Right ventricle myocardium superior (tissue), 1 donor: ENCODE measurements around the gene SLC25A47. TPM values are rescaled to one million over a fixed set of nuclear protein-coding genes. Genes with fewer than 3 reads are reported as not detected.
"Not testable (repeated sequence)": the region's sequence is repeated elsewhere in the genome, so short reads cannot be mapped to it uniquely, and the experiment has no call there.

Experiments
- ATAC-seq: fragments of 200-7000 bp; cut with Tn5 transposase; one replicate; pipeline ENCODE4 v1.9.1; 2020; ENCODE audit warnings: mild to moderate bottlenecking; ENCODE audit not compliant: poor library complexity
- DNase-seq: peaks from one replicate; pipeline ENCODE4 v3.0.0-alpha.2; 2020
- intact Hi-C: fragments of 100-400 bp; cut with DNase I; formaldehyde crosslinking; loops from one replicate; pipeline ENCODE4 v1.11.2; 2022
- total RNA-seq: library from RNA; stranded (reverse); fragmentation: NEBNext Ultra II Directional; extraction: Animal tissue kit (Norgen Biotek cat#: 25700); gene quantifications from one replicate; pipeline ENCODE4 v1.2.1, GENCODE V29; 2021
- donor health status: DM: no; HTN: yes; CAD: no; lungs with severe emphysema.

Gene SLC25A47
- total RNA-seq, 1 donor from 2014 or later, result not detected

DNA sequence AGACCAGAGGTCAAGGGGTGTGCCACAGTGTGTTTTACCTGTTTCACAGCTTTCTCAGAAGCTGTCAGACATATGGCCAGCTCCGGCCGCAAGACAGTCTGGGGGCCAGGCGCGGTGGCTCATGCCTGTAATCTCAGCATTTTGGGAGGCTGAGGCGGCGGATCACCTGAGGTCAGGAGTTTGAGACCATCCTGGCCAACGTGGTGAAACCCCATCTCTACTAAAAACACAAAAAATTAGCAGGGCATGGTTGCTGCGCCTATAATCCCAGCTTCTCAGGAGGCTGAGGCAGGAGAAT is 35.2 kb upstream of the SLC25A47 start:
- not testable (repeated sequence) for ATAC-seq, DNase-seq
- intact Hi-C loops, result loop anchor here (10.0 kb wide), 1 partner anchor 87 kb away; the partner anchor contains the start of gene WDR25

DNA sequence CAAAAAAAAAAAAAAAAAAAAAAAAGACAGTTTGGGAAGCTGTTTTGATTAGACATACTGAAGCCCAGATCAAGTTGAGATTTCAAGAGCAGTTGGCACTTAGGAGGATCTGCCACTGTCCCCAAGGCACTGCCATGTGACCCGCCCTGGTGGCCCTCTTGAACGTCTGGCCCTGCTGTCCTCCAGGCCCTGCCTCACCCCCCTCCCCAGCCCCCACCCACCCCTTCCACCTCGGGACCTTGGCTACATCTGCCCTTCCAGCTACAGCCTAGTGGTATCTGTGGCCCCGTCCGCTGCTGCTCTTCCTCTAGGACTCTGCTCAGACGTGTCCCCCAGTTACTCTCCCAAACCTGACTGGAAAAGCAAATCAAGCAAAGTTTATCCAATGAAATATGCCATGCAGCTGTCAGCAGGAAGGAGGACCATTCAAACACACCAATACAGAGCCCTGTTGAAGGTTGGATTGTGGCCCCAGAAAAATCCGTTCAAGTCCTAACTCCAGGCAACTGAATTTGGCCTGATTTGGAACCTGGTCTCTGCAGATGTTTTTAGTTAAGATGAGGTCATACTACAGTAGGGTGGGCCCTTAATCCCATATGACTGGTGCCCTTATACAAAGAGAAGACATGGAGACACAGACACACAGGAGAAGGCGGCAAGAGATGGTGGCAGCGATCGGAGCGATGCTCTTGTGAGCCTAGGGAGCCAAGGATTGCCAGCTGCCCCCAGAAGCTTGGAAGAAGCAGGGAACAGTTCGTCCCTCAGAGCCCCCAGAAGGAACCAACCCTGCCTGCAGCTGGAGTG is 34.6 kb upstream of the SLC25A47 start:
- intact Hi-C loops, result loop anchor here (10.0 kb wide), 1 partner anchor 86 kb away; the partner anchor contains the start of gene WDR25
- ATAC-seq (no peak), DNase-seq (peak; percentile 32)

DNA sequence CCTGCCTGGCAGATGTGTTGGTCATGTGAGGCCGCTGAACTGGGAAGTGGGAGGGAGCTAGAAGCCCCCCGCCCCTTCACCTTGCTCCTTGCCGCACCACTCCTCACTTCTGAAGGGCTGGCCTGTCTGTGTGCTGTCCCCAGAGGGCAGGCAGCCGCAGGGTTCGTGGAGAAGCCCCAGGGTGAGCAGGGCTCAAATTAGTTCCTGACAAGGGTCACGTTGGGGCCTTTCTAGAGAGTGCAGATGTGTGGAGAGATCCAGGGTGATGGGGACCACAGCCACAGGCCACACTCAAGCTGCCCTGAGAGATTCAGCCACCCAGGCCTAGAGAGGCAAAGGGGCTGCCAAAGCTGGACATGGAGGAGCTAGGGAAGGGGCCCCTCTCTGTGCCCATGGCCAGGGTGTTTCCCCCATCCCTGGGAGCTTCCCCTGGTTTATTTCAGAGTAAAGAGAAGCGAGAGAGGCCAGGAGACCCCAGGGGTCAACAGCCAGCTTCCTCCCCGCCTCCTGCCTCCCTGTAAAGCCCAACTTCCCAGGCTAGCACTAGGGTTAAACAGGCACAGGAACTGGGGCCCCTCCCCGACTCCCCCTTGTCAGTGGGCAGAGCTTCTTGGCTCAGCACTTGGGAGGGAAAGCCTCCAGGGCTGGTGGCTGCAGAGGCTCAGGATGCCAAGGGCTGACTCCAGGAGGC is 33.1 kb upstream of the SLC25A47 start:
- DNase-seq, result peak; percentile 24
- intact Hi-C loops, result loop anchor here (10.0 kb wide), 1 partner anchor 85 kb away; the partner anchor contains the start of gene WDR25

DNA sequence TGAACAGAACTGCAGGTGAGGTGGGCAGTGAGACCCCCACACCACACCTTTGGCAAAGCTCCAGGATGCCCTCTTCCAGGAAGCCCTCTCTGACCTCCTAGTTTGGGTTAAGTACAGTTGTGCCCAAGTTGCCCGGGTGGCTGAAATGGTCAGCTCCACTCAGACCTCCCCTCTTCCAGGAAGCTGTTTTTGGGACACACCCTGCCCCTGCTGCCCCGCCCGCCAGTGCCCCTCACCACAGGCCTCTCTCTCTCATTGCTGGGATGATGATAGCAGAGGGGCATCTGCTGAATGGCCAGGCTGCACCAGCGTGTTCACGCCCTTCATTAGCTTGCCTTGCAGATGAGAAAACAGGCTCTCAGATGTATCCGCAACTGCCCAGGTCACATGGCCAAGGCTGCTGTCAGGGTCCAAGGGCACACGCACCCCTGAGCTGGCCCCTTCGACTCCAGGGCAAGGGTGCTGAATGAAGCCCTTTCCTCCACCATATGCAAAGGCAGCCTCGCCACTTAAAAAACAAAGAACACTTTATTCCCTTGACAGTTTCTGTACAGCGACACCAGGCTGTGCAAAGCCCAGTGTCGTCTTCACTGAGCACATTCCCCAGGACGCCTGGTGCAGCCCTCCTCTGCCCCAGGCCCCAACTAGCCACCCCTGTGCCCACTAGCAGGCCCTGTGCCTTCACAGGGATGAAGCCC is 32.4 kb upstream of the SLC25A47 start:
- ATAC-seq (no peak), DNase-seq (peak; percentile 18)
- intact Hi-C loops, result no loop called here

More for the DNA sequence above, 33.1 kb upstream of the SLC25A47 start:
- no peak for ATAC-seq

DNA sequence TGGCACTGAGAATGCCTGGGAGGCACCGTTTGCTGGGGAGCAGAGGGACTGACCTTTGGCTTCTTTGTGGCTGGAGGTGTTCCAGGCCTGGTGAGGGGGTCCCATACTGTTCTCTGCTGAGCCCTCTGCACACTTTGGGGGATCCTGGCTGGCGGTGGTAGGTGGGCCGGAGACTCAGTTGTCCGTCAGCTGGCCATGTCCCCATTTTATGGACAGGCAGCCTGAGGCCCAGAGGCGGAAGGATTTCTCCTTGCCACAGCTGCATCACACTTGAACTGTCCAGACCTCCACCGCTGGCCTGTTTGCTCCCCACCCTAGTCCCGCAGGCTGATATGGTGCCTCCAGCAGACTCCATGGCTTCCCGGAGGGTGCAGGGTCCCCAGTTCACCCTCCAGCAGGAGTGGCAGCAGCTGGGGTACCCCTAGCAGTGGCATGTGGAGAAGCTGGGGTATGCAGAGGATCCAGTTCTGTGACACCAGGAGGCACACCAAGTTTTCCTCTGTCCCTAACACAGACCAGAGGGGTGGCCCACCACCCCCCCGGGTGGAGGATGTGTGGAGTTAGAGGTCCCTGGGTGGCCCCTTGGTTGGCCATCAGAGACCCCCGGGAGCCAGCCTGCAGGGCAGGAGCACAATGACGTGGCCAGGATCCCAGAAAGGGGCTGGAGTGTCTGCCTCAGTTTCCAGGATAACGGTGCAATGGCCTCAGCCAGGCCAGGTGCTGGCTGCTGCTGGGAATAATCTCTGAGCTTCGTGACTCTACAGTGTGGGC is 31.6 kb upstream of the SLC25A47 start:
- ATAC-seq (no peak), DNase-seq (peak; percentile 40)
- intact Hi-C loops, result no loop called here

DNA sequence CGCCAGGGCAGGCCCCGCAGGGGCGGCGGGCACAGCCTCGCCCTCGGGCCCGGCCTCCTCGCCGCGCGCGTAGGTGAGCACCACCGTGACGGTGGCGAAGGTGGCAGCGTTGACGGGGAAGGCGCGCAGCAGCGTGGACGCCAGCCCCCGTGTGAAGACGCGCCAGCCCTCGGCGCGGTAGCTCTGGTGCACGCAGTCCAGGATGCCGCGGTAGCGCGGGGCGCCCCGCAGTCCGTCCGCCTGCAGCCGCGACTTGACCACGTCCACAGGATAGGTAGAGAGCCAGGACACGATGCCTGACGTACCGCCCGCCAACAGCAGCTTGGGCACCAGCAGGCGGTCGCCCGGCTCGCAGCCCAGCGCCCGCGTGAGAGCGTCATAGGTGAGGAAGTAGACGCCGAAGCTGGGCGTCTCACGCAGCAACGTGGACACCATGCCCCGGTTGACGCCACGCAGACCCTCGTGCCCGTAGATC is 30.8 kb upstream of the SLC25A47 start:
- DNase-seq, result peak; percentile 39
- intact Hi-C loops, result no loop called here
- no peak for ATAC-seq

DNA sequence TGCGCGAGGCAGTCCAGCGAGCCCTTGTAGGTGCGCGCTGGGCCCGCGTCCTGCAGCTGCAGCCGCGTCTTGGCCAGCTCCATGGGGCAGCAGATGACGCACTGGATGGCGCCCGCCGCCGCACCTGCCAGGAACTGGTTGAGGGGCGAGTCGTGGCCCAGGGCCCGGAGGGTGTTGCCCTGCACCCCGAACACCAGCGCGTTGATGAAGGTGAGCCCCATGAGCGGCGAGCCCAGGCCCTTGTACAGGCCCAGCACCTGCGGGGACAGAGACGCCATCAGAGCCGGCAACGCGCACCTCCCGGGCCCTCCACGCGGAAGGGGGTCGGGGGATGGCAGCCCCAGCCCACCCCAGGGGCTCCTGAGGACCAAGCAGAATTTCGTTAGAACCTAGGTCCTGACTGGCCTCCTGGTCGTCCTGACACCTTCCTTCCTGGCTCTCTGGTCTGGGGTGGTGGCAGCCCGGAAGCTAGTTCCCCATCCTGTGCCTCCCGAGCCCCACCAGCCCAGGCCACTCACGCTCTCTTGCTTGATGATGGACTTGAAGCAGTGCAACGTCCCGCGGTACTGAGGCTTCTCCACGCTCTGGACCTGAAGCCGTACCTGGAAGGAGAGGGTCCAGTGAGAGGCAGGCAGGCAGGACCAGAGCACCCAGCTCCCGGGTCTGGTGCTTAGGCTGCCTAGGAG is 30.2 kb upstream of the SLC25A47 start:
- DNase-seq, result peak; percentile 34
- intact Hi-C loops, result no loop called here
- ATAC-seq, result no peak

DNA sequence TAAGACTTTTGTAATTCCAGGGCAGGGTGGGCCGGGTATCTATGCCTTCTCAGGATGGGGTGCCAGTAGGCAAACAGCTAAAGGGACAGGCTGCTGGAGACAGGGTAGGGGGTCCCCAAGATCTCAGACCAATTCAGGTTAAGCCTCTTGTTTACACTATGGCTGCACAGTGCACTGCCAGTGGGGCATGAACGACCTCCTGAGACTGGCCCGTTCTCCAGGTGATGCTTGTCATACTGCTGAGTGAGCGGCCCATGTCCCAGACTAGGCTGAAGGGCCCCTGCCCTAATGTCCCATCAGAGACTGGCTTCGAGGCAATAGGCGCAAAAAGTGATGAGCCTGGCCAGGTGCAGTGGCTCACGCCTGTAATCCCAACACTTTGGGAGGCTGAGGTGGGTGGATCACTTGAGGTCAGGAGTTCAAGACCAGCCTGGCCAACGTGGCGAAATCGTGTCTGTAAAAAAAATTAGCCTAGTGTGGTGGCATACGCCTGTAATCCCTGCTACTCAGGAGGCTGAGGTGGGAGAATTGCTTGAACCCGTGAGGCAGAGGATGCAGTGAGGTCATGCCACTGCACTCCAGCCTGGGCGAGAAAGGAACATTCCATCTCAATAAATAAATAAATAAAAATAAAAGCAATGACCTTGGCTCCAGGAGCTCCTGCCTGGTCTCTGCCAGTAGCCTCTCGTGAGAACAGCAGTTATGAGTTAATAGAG is 29.5 kb upstream of the SLC25A47 start:
- intact Hi-C loops, result no loop called here
- ATAC-seq (no peak), DNase-seq (peak; percentile 32)

DNA sequence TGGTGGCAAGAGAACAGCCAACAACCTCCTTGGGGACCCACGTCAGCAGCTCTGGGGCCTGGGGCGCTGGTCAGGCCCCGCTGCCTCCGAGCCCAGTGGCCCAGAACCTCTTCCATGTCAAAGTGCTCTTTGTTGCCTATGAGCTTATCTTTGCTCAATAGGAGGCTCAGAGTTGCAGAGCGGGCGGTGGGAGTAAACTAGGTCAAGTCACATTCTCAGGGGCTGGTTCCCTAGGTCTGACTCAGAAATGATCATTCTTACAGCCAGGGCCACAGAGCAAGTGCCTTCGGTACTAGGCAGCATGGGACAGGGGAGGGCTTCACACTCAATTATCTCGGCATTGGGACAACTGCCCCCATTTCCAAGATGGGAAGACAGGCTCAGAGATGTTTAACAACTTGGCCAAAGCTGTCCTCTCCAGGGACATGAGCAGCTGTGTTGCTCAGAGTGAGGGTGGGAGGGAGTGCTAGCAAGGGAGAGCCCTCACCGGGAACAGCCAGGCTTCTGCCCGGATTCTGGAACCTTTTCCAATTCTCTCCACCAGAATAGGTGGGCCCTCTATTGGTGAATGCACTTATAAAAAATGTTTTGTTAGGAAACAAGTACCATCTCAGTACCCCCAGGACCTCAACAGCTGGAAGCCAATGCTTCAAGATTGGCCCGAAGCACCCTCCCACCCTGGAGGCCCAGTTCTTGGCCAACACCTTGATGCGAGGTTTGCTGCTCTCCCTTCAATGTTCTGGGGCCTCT is 28.8 kb upstream of the SLC25A47 start:
- intact Hi-C loops, result no loop called here
- ATAC-seq, result peak; percentile 49
- DNase-seq, result peak; percentile 81

DNA sequence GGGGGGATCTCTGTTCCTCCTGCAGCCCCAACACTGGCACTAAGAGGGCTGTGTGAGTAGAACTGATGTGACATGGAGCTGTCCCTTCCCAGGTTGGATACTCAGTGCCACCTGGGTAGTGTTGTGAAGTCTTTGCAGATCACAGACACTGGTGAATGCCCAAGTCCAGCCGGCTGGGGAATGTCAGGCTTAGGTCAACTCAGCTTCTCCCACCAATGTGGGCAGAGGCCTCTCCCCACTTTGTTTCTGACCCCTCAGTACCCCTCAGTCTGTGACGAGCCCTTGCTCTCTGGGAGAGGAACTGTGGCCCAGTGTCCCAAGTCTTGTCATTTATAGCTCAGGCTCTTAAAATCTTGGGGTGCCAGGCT is 28.2 kb upstream of the SLC25A47 start:
- intact Hi-C loops, result no loop called here
- ATAC-seq, result no peak
- peak; percentile 22 for DNase-seq

DNA sequence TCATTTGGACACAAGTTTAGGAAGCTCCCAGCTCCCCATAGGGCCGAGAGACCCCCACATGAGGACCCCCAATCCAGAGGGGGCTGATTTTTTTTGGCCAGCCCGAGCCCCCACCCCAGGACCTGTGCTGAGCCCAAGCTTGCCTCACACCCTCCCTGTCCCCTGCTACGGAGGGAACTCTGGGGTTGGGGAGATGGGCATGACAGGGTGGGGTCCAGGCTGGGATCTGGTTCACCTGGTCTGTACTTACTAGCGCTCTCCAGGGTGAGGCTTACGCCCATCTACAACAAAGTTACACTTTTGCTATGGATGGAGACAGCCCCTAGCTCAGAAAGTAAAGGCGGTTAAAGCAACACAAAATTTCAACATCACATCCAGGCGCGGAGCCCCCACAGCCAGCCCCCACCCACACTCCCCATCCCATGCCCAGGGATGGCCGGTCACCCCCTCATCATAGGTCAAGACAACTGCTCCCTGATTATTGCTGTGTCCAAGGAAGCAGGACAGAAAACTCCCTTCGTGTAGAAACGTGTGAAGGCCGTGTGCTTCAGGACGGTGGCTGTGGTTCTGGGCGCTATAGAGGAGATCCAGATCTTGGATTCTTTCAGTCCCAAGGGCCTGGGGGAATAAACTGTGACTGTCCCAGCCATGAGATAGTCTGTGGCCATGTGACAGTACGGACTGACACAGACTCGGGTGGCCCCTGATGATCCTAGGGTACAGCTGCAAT is 27.6 kb upstream of the SLC25A47 start:
- intact Hi-C loops, result no loop called here
- DNase-seq (no peak), ATAC-seq (no peak)

DNA sequence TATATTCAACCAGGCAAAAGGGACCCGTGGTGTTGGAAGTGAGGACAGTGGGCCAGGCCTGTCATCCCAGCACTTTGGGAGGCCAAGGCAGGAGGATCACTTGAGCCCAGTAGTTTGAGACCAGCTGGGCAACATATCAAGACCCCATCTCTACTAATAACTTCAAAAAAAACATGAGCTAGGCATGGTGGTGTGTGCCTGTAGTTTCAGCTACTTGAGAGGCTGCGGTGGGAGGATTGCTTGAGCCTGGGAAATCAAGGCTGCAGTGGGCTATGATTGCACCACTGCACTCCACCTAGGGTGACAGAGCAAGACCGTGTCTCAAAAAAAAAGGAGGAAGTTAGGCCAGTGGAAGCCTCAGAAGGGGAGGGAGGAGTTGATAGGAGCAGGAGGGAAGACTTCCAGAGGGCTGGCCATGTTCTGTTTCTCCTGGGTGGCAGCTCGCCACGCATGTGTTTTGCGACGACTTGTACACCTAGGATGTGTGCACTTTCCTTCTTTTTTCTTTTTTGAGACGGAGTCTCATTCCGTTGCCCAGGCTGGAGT is 27.0 kb upstream of the SLC25A47 start:
- ATAC-seq (no peak), DNase-seq (no peak)
- intact Hi-C loops, result no loop called here

DNA sequence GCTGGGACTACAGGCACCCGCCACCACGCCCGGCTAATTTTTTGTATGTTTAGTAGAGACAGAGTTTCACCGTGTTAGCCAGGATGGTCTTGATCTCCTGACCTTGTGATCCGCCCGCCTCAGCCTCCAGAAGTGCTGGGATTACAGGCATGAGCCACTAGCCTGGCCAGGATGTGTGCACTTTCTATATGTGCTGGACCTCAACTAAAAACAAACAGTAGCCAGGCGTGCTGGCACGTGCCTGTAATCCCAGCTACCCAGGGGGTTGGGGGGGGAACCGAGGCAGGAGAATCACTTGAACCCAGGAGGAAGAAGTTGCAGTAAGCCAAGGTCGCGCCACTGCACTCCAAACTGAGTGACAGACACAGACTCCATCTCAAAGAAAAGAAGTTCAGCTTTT is 26.4 kb upstream of the SLC25A47 start:
- DNase-seq, intact Hi-C loops, ATAC-seq: not testable (repeated sequence)

DNA sequence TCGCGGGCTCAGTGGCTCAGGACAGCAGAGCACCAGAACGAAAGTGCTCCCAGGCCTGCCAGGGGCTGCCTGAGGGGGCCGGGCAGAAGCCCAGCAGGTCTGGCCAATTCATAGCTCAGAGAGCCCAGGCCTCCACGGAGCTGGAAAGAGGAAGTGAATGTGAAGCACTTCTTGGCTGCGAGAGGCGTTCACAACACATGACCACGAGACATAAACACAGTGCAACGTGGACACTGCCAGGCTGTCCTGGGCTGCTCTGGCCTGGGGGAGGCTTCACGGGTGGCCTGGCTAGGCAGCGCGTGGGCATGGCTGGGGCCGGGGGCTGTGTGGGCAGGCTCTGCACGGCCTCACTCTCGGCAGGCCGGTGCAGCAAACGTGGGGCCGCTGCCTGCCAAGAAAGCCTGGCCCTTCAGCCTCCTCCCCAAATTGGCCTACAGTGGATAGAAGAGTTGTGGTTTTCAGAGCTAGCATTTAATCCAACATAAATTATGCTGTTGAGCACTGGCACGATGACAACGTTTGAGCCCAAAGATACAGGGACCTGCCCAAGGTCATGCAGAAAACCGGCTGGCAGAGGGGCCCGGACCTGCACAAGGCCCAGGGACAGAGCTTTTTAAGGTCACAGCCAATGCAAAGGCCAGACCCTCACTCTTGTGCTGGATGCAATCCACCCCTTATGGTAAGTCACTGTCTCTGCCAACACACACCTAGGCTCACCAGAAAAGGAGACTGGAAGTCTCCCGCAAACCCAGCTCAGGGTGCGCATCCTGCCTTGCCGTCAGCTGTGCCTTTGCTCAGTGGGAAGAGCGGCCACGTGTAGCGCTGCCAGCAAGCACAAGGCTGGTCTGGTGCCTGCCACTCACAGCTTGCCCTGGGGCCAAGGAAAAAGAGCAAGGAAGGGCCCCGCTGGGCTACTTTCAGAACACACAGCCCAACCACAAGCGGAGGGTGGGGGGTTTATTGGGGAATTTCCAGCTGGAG is 25.5 kb upstream of the SLC25A47 start:
- peak; percentile 88 for ATAC-seq
- intact Hi-C loops, result no loop called here
- peak; percentile 89 for DNase-seq
